Smooth muscle cell (in vitro differentiated cells): ENCODE measurements around the gene FDXR. TPM values are rescaled to one million over a fixed set of nuclear protein-coding genes. Genes with fewer than 3 reads are reported as not detected.

Experiments used
- DNase-seq: peaks from one replicate; lab custom pipeline; 2025; ENCODE audit not compliant: unreplicated experiment; lab: John Stamatoyannopoulos, UW
- H2AFZ ChIP-seq: fragments of 200-600 bp; sonication (generic); 2 replicates; pipeline ENCODE4 v1.6.0; 2016; ENCODE audit warnings: antibody characterized with exemption, low read depth, mild to moderate bottlenecking
- H3F3A ChIP-seq: fragments of 200-600 bp; sonication (generic); 2 replicates; pipeline ENCODE4 v1.6.0; 2017; ENCODE audit warnings: antibody characterized with exemption, low read depth
- H3K27ac ChIP-seq: fragments of 200-600 bp; sonication (generic); 2 replicates; pipeline ENCODE4 v1.5.1; 2016; ENCODE audit warnings: low read depth, mild to moderate bottlenecking
- H3K27me3 ChIP-seq: fragments of 200-600 bp; sonication (generic); 2 replicates; pipeline ENCODE4 v1.6.1; 2016; ENCODE audit warnings: low read depth, mild to moderate bottlenecking
- H3K36me3 ChIP-seq: fragments of 200-600 bp; sonication (generic); 2 replicates; pipeline ENCODE4 v1.5.1; 2016; ENCODE audit warnings: low read depth
- H3K4me1 ChIP-seq: fragments of 200-600 bp; sonication (generic); 2 replicates; pipeline ENCODE4 v1.5.1; 2016; ENCODE audit warnings: low read depth
- H3K4me2 ChIP-seq: fragments of 200-600 bp; sonication (generic); 2 replicates; pipeline ENCODE4 v1.6.0; 2016; ENCODE audit warnings: mild to moderate bottlenecking
- H3K4me3 ChIP-seq: fragments of 200-600 bp; sonication (generic); 2 replicates; pipeline ENCODE4 v1.5.1; 2016; ENCODE audit warnings: mild to moderate bottlenecking
- H3K79me2 ChIP-seq: fragments of 200-600 bp; sonication (generic); 2 replicates; pipeline ENCODE4 v1.6.0; 2016; ENCODE audit warnings: low read depth, mild to moderate bottlenecking
- H3K9ac ChIP-seq: fragments of 200-600 bp; sonication (generic); 2 replicates; pipeline ENCODE4 v1.6.0; 2016; ENCODE audit warnings: low read depth
- H3K9me3 ChIP-seq: fragments of 200-600 bp; sonication (generic); replicated peaks from 2 replicates; pipeline ENCODE4 v1.5.1; 2016; ENCODE audit warnings: low read depth
- H4K20me1 ChIP-seq: fragments of 200-600 bp; sonication (generic); 2 replicates; pipeline ENCODE4 v1.6.0; 2016; ENCODE audit warnings: low read depth
- CTCF ChIP-seq: fragments of 200-600 bp; sonication (generic); IDR thresholded peaks from 2 replicates; pipeline ENCODE4 v1.5.1; 2017; ENCODE audit warnings: borderline replicate concordance, mild to moderate bottlenecking, antibody characterized with exemption; ENCODE audit not compliant: insufficient read depth, poor library complexity, severe bottlenecking
- WGBS: methylation state at CpG from one replicate; pipeline ENCODE4 v1.1.7; 2016; ENCODE audit warnings: low lambda C conversion rate; 5-methylcytosine and 5-hydroxymethylcytosine counted together
- polyA plus RNA-seq: library from polyadenylated mRNA; unstranded; fragments of >200 nt; fragmentation: Nextera tagmentation; extraction: Ambion mirVana; gene quantifications from 2 replicates; pipeline ENCODE4 v1.2.1, GENCODE V29; 2016
- total RNA-seq: library from RNA; depleted of rRNA; stranded (reverse); fragments of >200 nt; gene quantifications from 2 replicates; pipeline ENCODE4 v1.2.3, GENCODE V29; 2014

The FDXR gene
- total and polyA plus RNA-seq, 2 experiments from 2014 or later = 5.6 to 18.7 TPM

- Histone ChIP-seq H3F3A (no peaks in the 10 kb centered on the region), H3K79me2 (no peaks in the 10 kb centered on the region), H2AFZ (no peak overlapping the region), H3K27ac (no peak overlapping the region), H4K20me1 (peaks cover 14% of the 10 kb centered on the region), H3K9me3 (no peaks in the 10 kb centered on the region), H3K4me1 (no peaks in the 10 kb centered on the region), H3K27me3 (no peaks in the 10 kb centered on the region), H3K4me3 (no peak overlapping the region), H3K4me2 (no peak overlapping the region), H3K9ac (no peak overlapping the region), H3K36me3 (no peaks in the 10 kb centered on the region)
- no peak for DNase-seq
- TF ChIP-seq CTCF = no peak
- WGBS = 98% methylated on average over 11 of the region's 11 CpGs
Observed at GRCh38 chr17:74824961-74825627, 47.7 kb downstream of the FDXR start.

GRCh38 chr17:74822939-74823367, 49.8 kb downstream of the FDXR start:
- no peaks in the 10 kb centered on the region for H3F3A ChIP-seq
- H3K4me3 ChIP-seq = no peak overlapping the region
- no peaks in the 10 kb centered on the region for H3K9me3 ChIP-seq
- TF ChIP-seq CTCF = no peak
- WGBS = 98% methylated on average over 12 of the region's 12 CpGs
- H3K27me3 ChIP-seq = no peaks in the 10 kb centered on the region
- no peak for DNase-seq
- H3K27ac ChIP-seq = no peak overlapping the region
- no peak overlapping the region for H3K9ac ChIP-seq
- H3K36me3 ChIP-seq = no peaks in the 10 kb centered on the region
- no peak overlapping the region for H2AFZ ChIP-seq
- no peak overlapping the region for H3K4me2 ChIP-seq
- no peaks in the 10 kb centered on the region for H3K79me2 ChIP-seq
- peaks cover 14% of the 10 kb centered on the region for H4K20me1 ChIP-seq
- H3K4me1 ChIP-seq = no peaks in the 10 kb centered on the region

GRCh38 chr17:74822335-74822938, 50.4 kb downstream of the FDXR start:
- H3K4me3 ChIP-seq = no peak overlapping the region
- H3K79me2 ChIP-seq = no peaks in the 10 kb centered on the region
- H3F3A ChIP-seq = no peaks in the 10 kb centered on the region
- no peaks in the 10 kb centered on the region for H3K36me3 ChIP-seq
- peaks cover 14% of the 10 kb centered on the region for H4K20me1 ChIP-seq
- no peak overlapping the region for H3K27ac ChIP-seq
- H3K9me3 ChIP-seq = no peaks in the 10 kb centered on the region
- no peak overlapping the region for H2AFZ ChIP-seq
- no peak for TF ChIP-seq CTCF
- no peaks in the 10 kb centered on the region for H3K4me1 ChIP-seq
- no peak overlapping the region for H3K4me2 ChIP-seq
- no peak for DNase-seq
- H3K27me3 ChIP-seq = no peaks in the 10 kb centered on the region
- 88% methylated on average over 15 of the region's 15 CpGs for WGBS
- no peak overlapping the region for H3K9ac ChIP-seq
